ENCODE data around the gene C1R.

Gene C1R

DNA sequence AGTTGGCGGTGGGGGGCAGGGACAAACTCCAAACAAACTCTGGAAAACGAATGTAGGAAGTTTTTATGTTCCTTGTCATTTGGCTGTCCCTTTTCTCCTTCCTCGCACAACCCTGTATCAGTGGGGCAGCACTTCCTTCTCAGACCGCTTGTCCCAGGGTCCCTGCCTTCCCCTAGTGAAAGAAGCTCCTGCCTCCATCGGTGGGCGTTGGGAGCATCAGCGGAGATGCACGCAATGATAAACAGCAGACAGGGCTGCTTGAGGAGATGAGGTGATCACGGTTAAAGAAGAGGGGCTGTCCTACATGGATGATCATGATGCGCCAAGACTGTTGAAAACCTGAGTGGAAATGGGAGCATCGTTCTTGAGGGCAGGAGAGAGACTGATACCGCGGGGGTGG lies 31.1 kb downstream of the C1R start:
- Histone ChIP-seq H2AFZ (ENCODE audit: low read depth) (no peak overlapping the region), H3K4me3 (IDR thresholded peaks at IDR 0.05; ENCODE audit: insufficient read depth, low read depth, low read length) (no peak overlapping the region), H3K9ac (no peak overlapping the region), H3K4me2 (no peak overlapping the region), H4K20me1 (ENCODE audit: insufficient read depth) (no peaks in the 10 kb centered on the region), H3K27me3 (ENCODE audit: insufficient read depth, low read depth) (no peaks in the 10 kb centered on the region), H3K27ac (no peak overlapping the region), H3K4me1 (ENCODE audit: low read depth, poor library complexity, severe bottlenecking) (no peaks in the 10 kb centered on the region), H3K79me2 (ENCODE audit: insufficient read depth, low read depth) (no peaks in the 10 kb centered on the region), H3K36me3 (ENCODE audit: insufficient read depth) (no peaks in the 10 kb centered on the region)
- no peak for TF ChIP-seq CTCF (conservative IDR thresholded peaks at IDR 0.05; ENCODE audit: low read depth, low read length)

GRCh38 chr12:7060353-7060954 lies 31.8 kb downstream of the C1R start, which contains the start of gene C1S:
Gene C1S, plus strand, starts transcription at chr12:7060718. Its CDS starts 1,195 bp downstream, at chr12:7061913.
- no peaks in the 10 kb centered on the region for H4K20me1 ChIP-seq (ENCODE audit: insufficient read depth)
- TF ChIP-seq CTCF (conservative IDR thresholded peaks at IDR 0.05; ENCODE audit: low read depth, low read length), result no peak
- no peak within 1 kb of the TSS for H3K27ac ChIP-seq
- H3K4me3 ChIP-seq (IDR thresholded peaks at IDR 0.05; ENCODE audit: insufficient read depth, low read depth, low read length), result no peak within 1 kb of the TSS
- no peaks in the 10 kb centered on the region for H3K36me3 ChIP-seq (ENCODE audit: insufficient read depth)
- no peak within 1 kb of the TSS for H3K4me2 ChIP-seq
- H3K9ac ChIP-seq, result no peak within 1 kb of the TSS
- H3K4me1 ChIP-seq (ENCODE audit: low read depth, poor library complexity, severe bottlenecking), result no peaks in the 10 kb centered on the region
- H2AFZ ChIP-seq (ENCODE audit: low read depth), result no peak within 1 kb of the TSS
- no peaks in the 10 kb centered on the region for H3K79me2 ChIP-seq (ENCODE audit: insufficient read depth, low read depth)
- H3K27me3 ChIP-seq (ENCODE audit: insufficient read depth, low read depth), result no peaks in the 10 kb centered on the region

DNA sequence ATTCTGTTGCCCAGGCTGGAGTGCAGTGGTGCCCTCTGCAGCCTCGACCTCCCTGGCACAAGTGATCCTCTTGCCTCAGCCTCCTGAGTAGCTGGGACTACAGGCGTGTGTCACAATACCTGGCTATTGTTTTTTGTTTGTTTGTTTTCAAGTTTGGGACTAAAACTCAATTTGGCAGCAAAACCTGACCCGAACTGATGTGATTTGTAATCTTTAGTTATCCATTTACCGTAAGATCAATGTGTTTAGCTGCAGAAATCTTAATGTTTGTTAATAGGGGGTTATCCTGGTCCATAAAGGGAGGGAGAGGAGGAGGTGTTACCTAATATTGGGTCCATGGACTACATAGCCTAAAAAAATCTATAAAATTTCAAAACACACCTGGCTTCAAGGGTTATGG lies 32.5 kb downstream of the C1R start:
- no peak overlapping the region for H3K4me2 ChIP-seq
- no peak overlapping the region for H2AFZ ChIP-seq (ENCODE audit: low read depth)
- H3K36me3 ChIP-seq (ENCODE audit: insufficient read depth), result no peaks in the 10 kb centered on the region
- no peaks in the 10 kb centered on the region for H3K4me1 ChIP-seq (ENCODE audit: low read depth, poor library complexity, severe bottlenecking)
- H3K4me3 ChIP-seq (IDR thresholded peaks at IDR 0.05; ENCODE audit: insufficient read depth, low read depth, low read length), result no peak overlapping the region
- H3K27me3 ChIP-seq (ENCODE audit: insufficient read depth, low read depth), result no peaks in the 10 kb centered on the region
- no peaks in the 10 kb centered on the region for H4K20me1 ChIP-seq (ENCODE audit: insufficient read depth)
- H3K79me2 ChIP-seq (ENCODE audit: insufficient read depth, low read depth), result no peaks in the 10 kb centered on the region
- H3K27ac ChIP-seq, result no peak overlapping the region
- H3K9ac ChIP-seq, result no peak overlapping the region
- no peak for TF ChIP-seq CTCF (conservative IDR thresholded peaks at IDR 0.05; ENCODE audit: low read depth, low read length)

GRCh38 chr12:7058850-7059395 lies 33.3 kb downstream of the C1R start:
- no peak overlapping the region for H3K27ac ChIP-seq

More at GRCh38 chr12:7058850-7059395, 33.3 kb downstream of the C1R start:
- H4K20me1 ChIP-seq (ENCODE audit: insufficient read depth), result no peaks in the 10 kb centered on the region
- no peak overlapping the region for H3K9ac ChIP-seq
- H3K27me3 ChIP-seq (ENCODE audit: insufficient read depth, low read depth), result no peaks in the 10 kb centered on the region
- TF ChIP-seq CTCF (conservative IDR thresholded peaks at IDR 0.05; ENCODE audit: low read depth, low read length), result no peak
- H3K36me3 ChIP-seq (ENCODE audit: insufficient read depth), result no peaks in the 10 kb centered on the region
- H3K4me2 ChIP-seq, result no peak overlapping the region
- no peak overlapping the region for H3K4me3 ChIP-seq (IDR thresholded peaks at IDR 0.05; ENCODE audit: insufficient read depth, low read depth, low read length)
- H3K79me2 ChIP-seq (ENCODE audit: insufficient read depth, low read depth), result no peaks in the 10 kb centered on the region
- no peak overlapping the region for H2AFZ ChIP-seq (ENCODE audit: low read depth)
- H3K4me1 ChIP-seq (ENCODE audit: low read depth, poor library complexity, severe bottlenecking), result no peaks in the 10 kb centered on the region

Data from KMS-11 (cell line).